GM23338 (cell line): Measurements from ENCODE around the gene ELAC2. TPM values are rescaled to one million over a fixed set of nuclear protein-coding genes. Genes with fewer than 3 reads are reported as not detected.

Experiments used
- ATAC-seq: fragments of 200-7000 bp; cut with Tn5 transposase; 3 replicates; pipeline ENCODE4 v1.9.1; 2020
- DNase-seq: peaks from one replicate; pipeline ENCODE4 v3.0.0-alpha.2; 2015; ENCODE audit warnings: low spot score
- H2AFZ ChIP-seq: fragments of 200-600 bp; sonication (generic); 2 replicates; pipeline ENCODE4 v1.8.0; 2016; ENCODE audit warnings: antibody characterized with exemption, mild to moderate bottlenecking, moderate library complexity
- H3F3A ChIP-seq: fragments of 200-600 bp; sonication (generic); replicated peaks from 2 replicates; pipeline ENCODE4 v1.8.0; 2017; ENCODE audit warnings: antibody characterized with exemption, mixed run types, low read depth
- H3K27ac ChIP-seq: fragments of 200-600 bp; sonication (generic); 2 replicates; pipeline ENCODE4 v1.6.1; 2016; ENCODE audit warnings: low read depth
- H3K27me3 ChIP-seq: fragments of 200-600 bp; sonication (generic); 2 replicates; pipeline ENCODE4 v1.8.0; 2016; ENCODE audit warnings: mild to moderate bottlenecking, mixed run types, moderate library complexity; ENCODE audit not compliant: insufficient read depth
- H3K36me3 ChIP-seq: fragments of 200-600 bp; sonication (generic); 2 replicates; pipeline ENCODE4 v1.8.0; 2016; ENCODE audit warnings: mild to moderate bottlenecking; ENCODE audit not compliant: insufficient read depth
- H3K4me1 ChIP-seq: fragments of 200-600 bp; sonication (generic); 2 replicates; pipeline ENCODE4 v1.8.0; 2016; ENCODE audit warnings: mild to moderate bottlenecking, moderate library complexity; ENCODE audit not compliant: insufficient read depth
- H3K4me2 ChIP-seq: fragments of 200-600 bp; sonication (generic); 2 replicates; pipeline ENCODE4 v1.7.1; 2017; ENCODE audit warnings: mixed run types
- H3K4me3 ChIP-seq: fragments of 200-600 bp; sonication (generic); 2 replicates; pipeline ENCODE4 v1.6.1; 2016; ENCODE audit warnings: mixed run types
- H3K79me2 ChIP-seq: fragments of 200-600 bp; sonication (generic); replicated peaks from 2 replicates; pipeline ENCODE4 v1.8.0; 2017; ENCODE audit warnings: mild to moderate bottlenecking; ENCODE audit not compliant: insufficient read depth
- H3K9me2 ChIP-seq: fragments of 200-600 bp; sonication (generic); 2 replicates; pipeline ENCODE4 v1.8.0; 2017; ENCODE audit not compliant: insufficient read depth
- H4K20me1 ChIP-seq: fragments of 200-600 bp; sonication (generic); replicated peaks from 2 replicates; pipeline ENCODE4 v1.8.0; 2017; ENCODE audit warnings: mild to moderate bottlenecking; ENCODE audit not compliant: insufficient read depth
- H3K27ac Mint-ChIP-seq: 2 replicates; pipeline ENCODE4 v1.8.0; 2020; ENCODE audit warnings: inconsistent platforms, mild to moderate bottlenecking, moderate library complexity, mixed read lengths
- H3K27me3 Mint-ChIP-seq: 3 replicates; pipeline ENCODE4 v1.8.0; 2022; ENCODE audit warnings: low read depth, mild to moderate bottlenecking, moderate library complexity, mixed read lengths, inconsistent platforms; ENCODE audit not compliant: insufficient read depth, poor library complexity
- H3K36me3 Mint-ChIP-seq: 3 replicates; pipeline ENCODE4 v1.8.0; 2021; ENCODE audit warnings: low read depth, mild to moderate bottlenecking, inconsistent platforms, moderate library complexity, mixed read lengths
- H3K4me1 Mint-ChIP-seq: 3 replicates; pipeline ENCODE4 v1.8.0; 2020; ENCODE audit warnings: mild to moderate bottlenecking, inconsistent platforms, mixed read lengths
- H3K4me3 Mint-ChIP-seq: 3 replicates; pipeline ENCODE4 v1.8.0; 2021; ENCODE audit warnings: moderate library complexity, mild to moderate bottlenecking, inconsistent platforms, mixed read lengths
- H3K9me3 Mint-ChIP-seq: 3 replicates; pipeline ENCODE4 v1.8.0; 2020; ENCODE audit warnings: moderate library complexity, mild to moderate bottlenecking, inconsistent platforms, mixed read lengths
- CREB1 ChIP-seq: fragments of 250-450 bp; sonication (Bioruptor Pico); IDR thresholded peaks from 2 replicates; pipeline ENCODE4 v1.5.0; 2020; ENCODE audit warnings: low read depth, mild to moderate bottlenecking, moderate library complexity
- CTCF ChIP-seq, 2 experiments: fragments of 200-600 bp in 1 of 2; sonication (generic) in 1 of 2; conservative IDR thresholded peaks; 2 replicates each; pipeline versions ENCODE4 v1.5.1 to v1.6.1; 2016 to 2017; ENCODE audit warnings: antibody characterized with exemption in 2 of 2, low read depth in 2 of 2, mild to moderate bottlenecking in 2 of 2, moderate library complexity in 1 of 2
- ETS1 ChIP-seq: IDR thresholded peaks from 2 replicates; pipeline ENCODE4 v1.6.1; 2016; ENCODE audit warnings: antibody characterized with exemption
- EZH2 ChIP-seq: fragments of 200-600 bp; sonication (generic); IDR thresholded peaks from one replicate; pipeline ENCODE4 v1.8.0; 2017; ENCODE audit warnings: antibody characterized with exemption, mild to moderate bottlenecking, low read depth; ENCODE audit not compliant: unreplicated experiment
- EZH2phosphoT487 ChIP-seq: fragments of 200-600 bp; sonication (generic); IDR thresholded peaks from one replicate; pipeline ENCODE4 v1.8.1; 2018; ENCODE audit warnings: antibody characterized with exemption; ENCODE audit not compliant: unreplicated experiment
- JUNB ChIP-seq: IDR thresholded peaks from one replicate; pipeline ENCODE4 v1.6.1; 2016; ENCODE audit warnings: antibody characterized with exemption; ENCODE audit not compliant: unreplicated experiment
- NANOG ChIP-seq: IDR thresholded peaks from 2 replicates; pipeline ENCODE4 v1.6.1; 2016; ENCODE audit warnings: antibody characterized with exemption, borderline replicate concordance
- POLR2AphosphoS5 ChIP-seq: IDR thresholded peaks from 2 replicates; pipeline ENCODE4 v1.6.1; 2016; ENCODE audit warnings: antibody characterized with exemption, low read depth
- REST ChIP-seq: IDR thresholded peaks from one replicate; pipeline ENCODE4 v1.6.1; 2018; ENCODE audit warnings: antibody characterized with exemption; ENCODE audit not compliant: unreplicated experiment
- ZNF114 ChIP-seq: fragments of 250-450 bp; sonication (Bioruptor Pico); IDR thresholded peaks from 2 replicates; pipeline ENCODE4 v1.5.0; 2020; ENCODE audit warnings: mild to moderate bottlenecking, moderate library complexity
- ZNF331 ChIP-seq: fragments of 250-450 bp; sonication (Bioruptor Pico); IDR thresholded peaks from 2 replicates; pipeline ENCODE4 v1.5.0; 2020; ENCODE audit warnings: low read depth, mild to moderate bottlenecking, moderate library complexity
- ZNF462 ChIP-seq: fragments of 250-450 bp; sonication (Bioruptor Pico); IDR thresholded peaks from 2 replicates; pipeline ENCODE4 v1.5.0; 2020; ENCODE audit warnings: mild to moderate bottlenecking, moderate library complexity
- polyA plus RNA-seq: library from polyadenylated mRNA; unstranded; fragments of >200 nt; fragmentation: Nextera tagmentation; extraction: Ambion mirVana; gene quantifications from 2 replicates; pipeline ENCODE4 v1.2.1, GENCODE V29; 2016
- total RNA-seq: library from RNA; depleted of rRNA; stranded (reverse); fragments of >200 nt; shearing (Covaris generic); gene quantifications from 2 replicates; pipeline ENCODE4 v1.2.3, GENCODE V29; 2014

Gene ELAC2
- total and polyA plus RNA-seq, 2 experiments from 2014 or later, result 49.9 to 203 TPM

GRCh38 chr17:12996357-12996756, 21.5 kb downstream of the ELAC2 start:
- Histone ChIP-seq H4K20me1 (peaks cover 18% of the 10 kb centered on the region), H3K27me3 (no peaks in the 10 kb centered on the region), H3K4me1 (no peaks in the 10 kb centered on the region), H3K4me2 (no peak overlapping the region), H3F3A (no peaks in the 10 kb centered on the region), H3K36me3 (peaks cover 76% of the 10 kb centered on the region), H2AFZ (no peak overlapping the region), H3K79me2 (no peaks in the 10 kb centered on the region), H3K27ac (no peak overlapping the region), H3K9me2 (no peaks in the 10 kb centered on the region), H3K4me3 (no peak overlapping the region)
- Mint-ChIP-seq H3K4me3 (no peak overlapping the region), H3K9me3 (no peaks in the 10 kb centered on the region; the same call in 2 of the 3 replicates), H3K36me3 (peaks cover 96% of the 10 kb centered on the region), H3K27me3 (peaks cover 5% of the 10 kb centered on the region), H3K4me1 (no peaks in the 10 kb centered on the region), H3K27ac (no peak overlapping the region)
- DNase-seq (no peak), ATAC-seq (no peak)
- TF ChIP-seq NANOG (no peak), EZH2 (no peak), JUNB (no peak), EZH2phosphoT487 (no peak), ZNF331 (no peak), CREB1 (no peak), ETS1 (no peak), POLR2AphosphoS5 (no peak), CTCF (conservative IDR thresholded peaks at IDR 0.05; ENCODE audit: low read depth in 2 of 2) (no peak), ZNF462 (CRISPR knock-in tag) (no peak), ZNF114 (CRISPR knock-in tag) (no peak), REST (no peak)
